ENCODE data around the gene NKTR.

- TF ChIP-seq CTCF (IDR thresholded peaks at IDR 0.05) (no peak), POLR2A (IDR thresholded peaks at IDR 0.05) (no peak)
These were observed 12.4 kb downstream of the NKTR start for GRCh38 chr3:42612928-42613327.
